Stimulated activated CD4-positive, alpha-beta T cell treated with anti-CD3 and anti-CD28 coated beads, Interleukin-2, amount 100 ng/mL, for 24 hours (primary cell): ENCODE measurements around the gene TOMM22.
"Not testable (repeated sequence)": the region's sequence is repeated elsewhere in the genome, so short reads cannot be mapped to it uniquely, and the experiment has no call there.

ENCODE experiments used
- DNase-seq, 2 donors: peaks; one replicate each; pipeline ENCODE4 v3.0.0-alpha.2; 2020

The TOMM22 gene

GRCh38 chr22:38681582-38682335 is at the start of gene TOMM22:
TOMM22 (plus strand) TSS chr22:38681957; CDS start chr22:38681979, 22 bp downstream.
- peak; percentile 87 for DNase-seq

- DNase-seq: no peak
Observed at GRCh38 chr22:38632528-38632927, 49.2 kb upstream of the TOMM22 start.

GRCh38 chr22:38638216-38638615 is 43.5 kb upstream of the TOMM22 start:
- no peak for DNase-seq

- DNase-seq: no peak
Observed at GRCh38 chr22:38638728-38639127, 43.0 kb upstream of the TOMM22 start.

GRCh38 chr22:38641476-38642040 is 40.2 kb upstream of the TOMM22 start:
- no peak for DNase-seq

GRCh38 chr22:38644245-38644644 is 37.5 kb upstream of the TOMM22 start:
- DNase-seq: not testable (repeated sequence)

GRCh38 chr22:38645430-38645829 is 36.3 kb upstream of the TOMM22 start:
- DNase-seq: no peak

GRCh38 chr22:38649841-38650522 is 31.8 kb upstream of the TOMM22 start:
- DNase-seq: no peak

- DNase-seq: no peak
Observed at GRCh38 chr22:38652859-38653258, 28.9 kb upstream of the TOMM22 start.

GRCh38 chr22:38653741-38654140 is 28.0 kb upstream of the TOMM22 start:
- DNase-seq: no peak

- peak in 1 of 2 donors; percentile 4 for DNase-seq
Observed at GRCh38 chr22:38655519-38656255, 26.1 kb upstream of the TOMM22 start.

- DNase-seq: peak; percentile 86 to 90
Observed at GRCh38 chr22:38656256-38657044, 25.3 kb upstream of the TOMM22 start, which contains the start of the genes CBY1 and FAM227A. CBY1 (plus strand) TSS chr22:38656638; CDS start chr22:38668055, 11,417 bp downstream. FAM227A (minus strand) TSS chr22:38656392; CDS start chr22:38650168, 6,224 bp downstream.

GRCh38 chr22:38657045-38657909 is 24.5 kb upstream of the TOMM22 start:
- DNase-seq: peak; percentile 34 to 51

- no peak for DNase-seq
Observed at GRCh38 chr22:38674888-38675287, 6.9 kb upstream of the TOMM22 start.

GRCh38 chr22:38675833-38676232 is 5.9 kb upstream of the TOMM22 start:
- DNase-seq: no peak

GRCh38 chr22:38684895-38685294 is 3.1 kb downstream of the TOMM22 start:
- DNase-seq: no peak

- DNase-seq: no peak
Observed at GRCh38 chr22:38685761-38686160, 4.0 kb downstream of the TOMM22 start.

- DNase-seq: no peak
Observed at GRCh38 chr22:38689651-38690050, 7.9 kb downstream of the TOMM22 start.

GRCh38 chr22:38694049-38694448 is 12.3 kb downstream of the TOMM22 start:
- no peak for DNase-seq

GRCh38 chr22:38694940-38695339 is 13.2 kb downstream of the TOMM22 start:
- no peak for DNase-seq
